HCT116 (cell line): Measurements from ENCODE around the gene ARHGAP23.

Experiments used
- CBX3 ChIP-seq: IDR thresholded peaks from 2 replicates; pipeline ENCODE4 v1.6.1; 2012; ENCODE audit warnings: low read depth
- EZH2 ChIP-seq: fragments of 200-600 bp; sonication (generic); IDR thresholded peaks from 2 replicates; pipeline ENCODE4 v1.6.1; 2017; ENCODE audit warnings: antibody characterized with exemption, mixed run types
- JUND ChIP-seq: IDR thresholded peaks from 2 replicates; pipeline ENCODE4 v1.6.1; 2012
- ZNF274 ChIP-seq: fragments of 200-500 bp; sonication (Bioruptor generic); IDR thresholded peaks from 2 replicates; pipeline ENCODE4 v1.6.1; 2014; ENCODE audit warnings: mild to moderate bottlenecking, low read depth, low read length, inconsistent platforms

GRCh38 chr17:38425031-38425430, 3.2 kb upstream of the ARHGAP23 start:
- TF ChIP-seq CBX3: no peak
- no peak for TF ChIP-seq ZNF274
- no peak for TF ChIP-seq JUND
- no peak for TF ChIP-seq EZH2
